HEK293T (cell line): ENCODE data around the gene SCNN1A.

ENCODE experiments used
- ARNT ChIP-seq: fragments of 450-650 bp; IDR thresholded peaks from 2 replicates; pipeline ENCODE4 v1.6.1; 2017; ENCODE audit warnings: mild to moderate bottlenecking
- BHLHE40 ChIP-seq: fragments of 450-650 bp; IDR thresholded peaks from 2 replicates; pipeline ENCODE4 v1.6.1; 2016; ENCODE audit warnings: mild to moderate bottlenecking, moderate library complexity, borderline replicate concordance
- FOXA1 ChIP-seq: fragments of 450-650 bp; IDR thresholded peaks from 2 replicates; pipeline ENCODE4 v1.6.1; 2016; ENCODE audit warnings: mild to moderate bottlenecking
- FOXK2 ChIP-seq: fragments of 450-650 bp; IDR thresholded peaks from 2 replicates; pipeline ENCODE4 v1.6.1; 2016; ENCODE audit warnings: mild to moderate bottlenecking
- FOXM1 ChIP-seq: fragments of 450-650 bp; IDR thresholded peaks from 2 replicates; pipeline ENCODE4 v1.6.1; 2017; ENCODE audit warnings: mild to moderate bottlenecking, borderline replicate concordance
- HDGF ChIP-seq: fragments of 450-650 bp; IDR thresholded peaks from 2 replicates; pipeline ENCODE4 v1.6.1; 2017; ENCODE audit warnings: antibody characterized with exemption, borderline replicate concordance
- LEF1 ChIP-seq: fragments of 450-650 bp; IDR thresholded peaks from 2 replicates; pipeline ENCODE4 v1.6.1; 2017; ENCODE audit warnings: mild to moderate bottlenecking, borderline replicate concordance
- NFRKB ChIP-seq: fragments of 450-650 bp; IDR thresholded peaks from 2 replicates; pipeline ENCODE4 v1.6.1; 2016; ENCODE audit warnings: mild to moderate bottlenecking, moderate library complexity
- SP1 ChIP-seq: fragments of 450-650 bp; IDR thresholded peaks from 2 replicates; pipeline ENCODE4 v1.6.1; 2017
- SUZ12 ChIP-seq: fragments of 450-650 bp; IDR thresholded peaks from 2 replicates; pipeline ENCODE4 v1.6.1; 2016; ENCODE audit warnings: mild to moderate bottlenecking
- TARDBP ChIP-seq: fragments of 450-650 bp; IDR thresholded peaks from 2 replicates; pipeline ENCODE4 v1.6.1; 2016
- ZNF384 ChIP-seq: fragments of 450-650 bp; IDR thresholded peaks from 2 replicates; pipeline ENCODE4 v1.6.1; 2016
- TF ChIP-seq, protein P1 (sequence below): fragments of 450-650 bp; IDR thresholded peaks from 2 replicates; pipeline ENCODE4 v1.6.1; 2016

DNA sequence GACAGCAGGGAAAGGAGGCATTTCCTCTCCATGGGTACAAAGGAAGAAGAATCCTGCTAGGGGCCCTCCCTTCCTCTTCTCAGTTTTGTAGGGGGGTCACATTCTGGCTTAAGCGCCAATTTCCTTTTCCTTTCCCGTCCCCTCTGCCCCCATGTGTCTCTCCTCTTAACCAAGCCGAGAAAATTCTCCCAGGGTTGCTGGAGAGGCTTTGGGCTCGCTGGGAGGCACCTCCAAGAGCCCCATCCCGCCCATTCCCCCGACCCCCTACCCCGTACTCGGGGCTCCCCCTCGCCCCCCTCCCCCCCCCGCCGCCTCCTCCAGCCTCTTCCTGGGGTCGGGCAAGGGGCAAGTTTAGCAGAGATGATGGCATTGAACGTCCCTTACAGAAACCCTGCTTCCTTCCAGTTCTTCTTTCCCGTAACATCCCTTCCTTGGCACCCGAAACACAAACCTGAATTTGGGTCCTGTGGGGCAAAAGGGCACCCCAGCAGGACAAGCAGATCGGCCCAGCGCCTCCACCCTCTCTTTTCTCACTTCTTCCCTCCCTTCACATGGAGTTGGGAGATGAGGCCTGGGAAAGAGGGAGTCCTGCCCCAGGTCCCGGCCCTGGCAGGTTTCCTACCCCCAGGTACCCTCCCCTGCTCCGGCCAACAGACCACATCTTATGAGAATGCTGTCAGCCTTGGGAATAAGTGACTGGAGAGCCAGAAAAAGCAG, 51.2 kb downstream of the SCNN1A start:
- TF ChIP-seq ARNT: no peak
- no peak for TF ChIP-seq FOXA1
- TF ChIP-seq SUZ12: no peak
- TF ChIP-seq FOXM1: no peak
- no peak for TF ChIP-seq FOXK2
- no peak for TF ChIP-seq BHLHE40
- no peak for TF ChIP-seq ZNF384
- TF ChIP-seq LEF1: no peak
- TF ChIP-seq SP1: no peak
- TF ChIP-seq NFRKB: no peak
- no peak for TF ChIP-seq HDGF
- TF ChIP-seq TARDBP: no peak
- TF ChIP-seq, protein P1, sequence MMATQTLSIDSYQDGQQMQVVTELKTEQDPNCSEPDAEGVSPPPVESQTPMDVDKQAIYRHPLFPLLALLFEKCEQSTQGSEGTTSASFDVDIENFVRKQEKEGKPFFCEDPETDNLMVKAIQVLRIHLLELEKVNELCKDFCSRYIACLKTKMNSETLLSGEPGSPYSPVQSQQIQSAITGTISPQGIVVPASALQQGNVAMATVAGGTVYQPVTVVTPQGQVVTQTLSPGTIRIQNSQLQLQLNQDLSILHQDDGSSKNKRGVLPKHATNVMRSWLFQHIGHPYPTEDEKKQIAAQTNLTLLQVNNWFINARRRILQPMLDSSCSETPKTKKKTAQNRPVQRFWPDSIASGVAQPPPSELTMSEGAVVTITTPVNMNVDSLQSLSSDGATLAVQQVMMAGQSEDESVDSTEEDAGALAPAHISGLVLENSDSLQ: no peak
